H1 (cell line): ENCODE results near the gene FHIP1B. TPM values are rescaled to one million over a fixed set of nuclear protein-coding genes. Genes with fewer than 3 reads are reported as not detected.

Source experiments
- BRCA1 ChIP-seq: IDR thresholded peaks from 2 replicates; pipeline ENCODE4 v1.6.1; 2012; ENCODE audit warnings: low read depth, low read length, improper control_type of control experiment
- EGR1 ChIP-seq: IDR thresholded peaks from 2 replicates; pipeline ENCODE4 v1.6.1; 2011; ENCODE audit warnings: low read depth, low read length, borderline replicate concordance
- EP300 ChIP-seq, 2 experiments: IDR thresholded peaks; 1 replicate in 1 of 2; 2 replicates in 1 of 2; pipeline ENCODE4 v1.6.1; 2011 to 2012; ENCODE audit warnings: low read depth in 2 of 2, low read length in 2 of 2, mild to moderate bottlenecking in 2 of 2, borderline replicate concordance in 1 of 2, inconsistent platforms in 1 of 2, moderate library complexity in 1 of 2
- polyA plus RNA-seq, 7 experiments: library from polyadenylated mRNA; depleted of rRNA in 3 of 7; stranded (reverse) in 5 of 7; unstranded in 2 of 7; fragments of >200 nt in 5 of 7; fragments of 200-250 nt in 2 of 7; gene quantifications; 1 replicate in 5 of 7; 2 replicates in 1 of 7; 4 replicates in 1 of 7; pipeline versions ENCODE4 v1.2.1 to v1.2.3, GENCODE V29; 2011 to 2013; ENCODE audit warnings: missing spikeins in 2 of 7, mixed read lengths in 2 of 7
- total RNA-seq: library from RNA; stranded (reverse); fragmentation: NEBNext Ultra II Directional; extraction: Animal tissue kit (Norgen Biotek cat#: 25700); gene quantifications from 2 replicates; pipeline ENCODE4 v1.2.1, GENCODE V29; 2021

Gene FHIP1B
- total and polyA plus RNA-seq, 2 of the 8 experiments (the other 6 are each of a cell fraction or from before 2014, with no cell fraction given), result 16.8 to 41.9 TPM

- no peak for TF ChIP-seq BRCA1
- TF ChIP-seq EGR1, result no peak
- no peak for TF ChIP-seq EP300 (IDR thresholded peaks at IDR 0.05; ENCODE audit: borderline replicate concordance in 1 of 2, low read depth in 2 of 2, low read length in 2 of 2)
Measured at GRCh38 chr11:6225024-6225423, 9.4 kb downstream of the FHIP1B start (continued).
